Duodenal mucosa (tissue), 2 donors: Measurements from ENCODE around the gene PDXK.
"Not testable (repeated sequence)": the region's sequence is repeated elsewhere in the genome, so short reads cannot be mapped to it uniquely, and the experiment has no call there.

Experiments used
- H3K27ac ChIP-seq: one replicate; pipeline ENCODE4 v1.7.0; 2013; ENCODE audit warnings: low read depth, low read length
- H3K27me3 ChIP-seq, 2 donors: one replicate each; pipeline ENCODE4 v1.7.0; 2013; ENCODE audit warnings: low read length in 2 of 2, control low read depth in 1 of 2; ENCODE audit not compliant: insufficient read depth in 2 of 2, control insufficient read depth in 1 of 2
- H3K36me3 ChIP-seq, 2 donors: one replicate each; pipeline ENCODE4 v1.7.0; 2013; ENCODE audit warnings: low read length in 2 of 2, control low read depth in 1 of 2; ENCODE audit not compliant: insufficient read depth in 2 of 2, control insufficient read depth in 1 of 2
- H3K4me1 ChIP-seq, 2 donors: one replicate each; pipeline ENCODE4 v1.7.0; 2013; ENCODE audit warnings: low read length in 2 of 2, control low read depth in 1 of 2; ENCODE audit not compliant: insufficient read depth in 2 of 2, control insufficient read depth in 1 of 2
- H3K4me3 ChIP-seq, 2 donors: one replicate each; pipeline ENCODE4 v1.7.0; 2013; ENCODE audit warnings: low read length in 2 of 2, low read depth in 1 of 2
- H3K9ac ChIP-seq, 2 donors: one replicate each; pipeline ENCODE4 v1.7.0; 2013; ENCODE audit warnings: low read length in 2 of 2, low read depth in 1 of 2
- H3K9me3 ChIP-seq, 2 donors: one replicate each; pipeline ENCODE4 v1.7.0; 2013; ENCODE audit warnings: low read length in 2 of 2, control low read depth in 1 of 2; ENCODE audit not compliant: control insufficient read depth in 1 of 2

PDXK gene

GRCh38 chr21:43712268-43712942 lies 6.5 kb upstream of the PDXK start:
- peak overlapping the region in 1 of 2 donors; percentile 18 for H3K9ac ChIP-seq
- H3K27me3 ChIP-seq, result no peaks in the 10 kb centered on the region
- H3K9me3 ChIP-seq, result peaks cover 0 to 2% of the 10 kb centered on the region in 2 donors
- peak overlapping the region; percentile 83 for H3K27ac ChIP-seq
- H3K4me3 ChIP-seq, result peak overlapping the region in 1 of 2 donors; percentile 17
- H3K36me3 ChIP-seq, result no peaks in the 10 kb centered on the region
- H3K4me1 ChIP-seq, result peaks cover 9 to 13% of the 10 kb centered on the region in 2 donors

GRCh38 chr21:43713123-43713522 lies 5.8 kb upstream of the PDXK start:
- peak overlapping the region; percentile 83 for H3K27ac ChIP-seq
- H3K4me3 ChIP-seq, H3K27me3 ChIP-seq, H3K36me3 ChIP-seq, H3K9ac ChIP-seq, H3K9me3 ChIP-seq: not testable (repeated sequence)
- H3K4me1 ChIP-seq, result peaks cover 11 to 19% of the 10 kb centered on the region in 2 donors

GRCh38 chr21:43716376-43717165 lies 2.4 kb upstream of the PDXK start:
- Histone ChIP-seq H3K27ac (no peak overlapping the region), H3K9ac (no peak overlapping the region), H3K36me3 (no peaks in the 10 kb centered on the region), H3K4me1 (peaks cover 29 to 42% of the 10 kb centered on the region in 2 donors), H3K9me3 (no peaks in the 10 kb centered on the region), H3K27me3 (no peaks in the 10 kb centered on the region), H3K4me3 (no peak overlapping the region)

DNA sequence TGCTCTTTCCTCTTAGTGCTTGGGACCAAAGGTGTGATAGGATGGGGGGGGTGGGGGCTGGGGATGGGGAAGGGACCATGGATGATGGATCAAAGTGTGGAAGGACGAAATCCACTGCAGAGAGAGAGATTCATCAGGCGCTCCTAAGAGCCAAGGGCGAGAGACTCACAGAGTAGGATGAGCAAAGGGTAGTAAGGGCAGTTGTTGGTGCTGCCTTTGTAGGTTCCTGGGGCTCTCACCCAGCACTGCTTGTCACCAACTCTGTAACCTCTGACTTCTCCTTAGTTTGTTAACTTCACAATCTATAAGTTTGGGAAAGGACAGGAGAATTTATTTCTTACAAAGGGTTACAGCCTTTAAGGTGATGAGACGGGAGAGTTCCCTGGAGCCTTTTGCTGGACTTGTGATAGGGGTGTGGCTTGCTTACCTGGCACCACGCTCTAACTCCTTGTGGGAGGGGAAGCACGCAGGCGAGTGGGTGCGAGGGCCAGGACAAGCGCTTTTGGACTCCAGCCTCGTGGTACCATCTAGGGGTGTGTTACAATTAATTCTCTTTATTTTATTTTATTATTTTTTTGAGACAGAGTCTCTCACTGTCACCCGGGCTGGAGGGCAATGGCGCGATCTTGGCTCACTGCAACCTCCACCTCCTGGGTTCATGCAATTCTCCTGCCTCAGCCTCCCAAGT lies 1.6 kb upstream of the PDXK start:
- no peaks in the 10 kb centered on the region for H3K9me3 ChIP-seq
- peaks cover 33 to 49% of the 10 kb centered on the region in 2 donors for H3K4me1 ChIP-seq
- no peaks in the 10 kb centered on the region for H3K27me3 ChIP-seq
- no peak overlapping the region for H3K4me3 ChIP-seq
- no peak overlapping the region for H3K27ac ChIP-seq
- H3K36me3 ChIP-seq, result no peaks in the 10 kb centered on the region
- H3K9ac ChIP-seq, result no peak overlapping the region

DNA sequence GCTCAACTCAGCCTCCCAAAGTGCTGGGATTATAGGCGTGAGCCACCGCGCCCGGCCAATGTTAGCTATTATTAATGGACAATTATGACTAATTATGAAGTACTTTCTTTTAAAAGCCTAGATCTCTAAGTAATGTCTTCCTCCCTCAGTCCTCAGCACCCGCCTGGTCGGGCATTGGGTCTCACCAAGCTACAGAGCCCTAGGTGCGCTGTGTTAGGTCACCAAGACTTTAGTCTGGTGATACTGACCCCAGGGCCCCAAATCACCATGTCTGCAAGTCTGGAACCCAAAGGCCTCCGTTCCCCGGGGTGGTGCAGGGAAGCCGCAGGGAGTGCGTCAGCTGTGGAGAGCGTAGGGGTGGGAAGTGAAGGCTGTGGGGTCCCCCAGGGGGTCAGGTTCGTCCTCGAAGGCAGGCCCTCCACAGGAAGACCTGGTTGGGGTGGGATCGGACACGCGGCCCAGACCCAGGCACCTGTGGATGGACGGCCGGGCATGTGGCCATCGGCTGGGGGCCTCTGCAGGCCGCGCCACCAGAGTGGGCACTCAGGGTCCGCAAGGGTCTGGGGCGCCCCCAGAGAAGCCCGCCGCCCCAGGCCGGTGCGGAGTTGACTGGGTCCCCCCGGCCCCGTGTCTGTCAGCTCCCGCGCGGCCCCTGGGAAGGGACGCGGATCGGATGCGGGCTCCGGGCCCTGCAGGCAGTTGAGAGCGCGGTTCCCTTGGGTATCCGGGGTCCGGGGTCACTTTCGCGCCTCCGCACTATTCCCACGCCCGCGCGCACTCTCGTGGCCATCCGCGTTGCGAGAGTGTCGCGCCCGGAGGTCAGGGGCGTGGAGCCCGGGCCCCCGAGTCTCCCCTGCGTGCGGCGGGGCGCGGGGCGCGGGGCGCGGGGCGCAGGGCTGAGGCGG lies 710 bp upstream of the PDXK start:
- H3K27ac ChIP-seq, result no peak overlapping the region

DNA sequence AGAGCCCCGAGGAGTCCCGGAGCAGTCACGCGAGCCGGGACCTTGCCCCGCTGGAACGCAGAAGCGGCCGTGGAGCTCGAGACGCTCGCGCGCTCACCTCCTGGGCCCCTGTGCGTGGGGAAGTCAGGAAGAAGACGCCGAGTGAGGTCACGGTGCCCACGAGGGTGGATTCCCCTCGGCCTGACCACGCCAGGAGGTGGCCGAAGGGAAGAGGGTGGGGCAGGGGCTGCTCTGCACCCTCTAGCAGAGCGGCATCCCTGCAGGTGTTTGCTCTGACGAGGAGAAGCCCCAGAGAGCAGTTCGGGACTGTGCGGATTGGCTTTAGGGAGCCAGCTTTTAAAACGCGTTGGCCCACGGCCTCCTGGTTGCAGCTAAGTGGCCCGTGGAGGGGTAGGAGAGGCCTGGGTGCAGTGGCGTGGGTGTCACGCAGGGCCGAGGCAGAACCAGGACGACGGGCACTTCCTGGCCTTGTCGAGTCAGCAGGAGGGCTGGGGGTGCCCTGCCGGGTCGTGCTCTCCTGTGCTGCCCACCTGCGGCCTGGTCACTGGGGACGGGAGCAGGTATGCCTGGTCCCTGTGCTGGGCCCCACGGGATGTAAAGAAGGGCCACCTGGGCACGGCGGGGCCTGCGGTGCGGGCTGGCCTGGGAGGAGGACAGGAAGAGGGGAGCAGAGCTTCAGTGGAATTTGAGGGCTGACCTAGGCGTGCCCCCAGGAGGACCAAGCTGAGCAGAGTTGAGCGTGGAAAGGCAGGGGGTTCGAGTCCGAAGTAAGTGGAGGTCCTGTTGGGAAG lies 1.0 kb downstream of the PDXK start:
- H3K27me3 ChIP-seq, result no peaks in the 10 kb centered on the region
- peak overlapping the region; percentile 95 to 98 for H3K9ac ChIP-seq
- peaks cover 4 to 13% of the 10 kb centered on the region in 2 donors for H3K36me3 ChIP-seq
- H3K27ac ChIP-seq, result peak overlapping the region; percentile 87
- H3K9me3 ChIP-seq, result no peaks in the 10 kb centered on the region
- H3K4me1 ChIP-seq, result peaks cover 30 to 39% of the 10 kb centered on the region in 2 donors
- peak overlapping the region; percentile 94 to 95 for H3K4me3 ChIP-seq

More for the DNA sequence above, 710 bp upstream of the PDXK start:
- Histone ChIP-seq H3K4me1 (peaks cover 30 to 45% of the 10 kb centered on the region in 2 donors), H3K27me3 (no peaks in the 10 kb centered on the region), H3K9me3 (no peaks in the 10 kb centered on the region), H3K4me3 (peak overlapping the region; percentile 63 to 68), H3K9ac (peak overlapping the region; percentile 58 to 63), H3K36me3 (peaks cover 0 to 1% of the 10 kb centered on the region in 2 donors)

- H3K4me1 ChIP-seq, result peaks cover 34 to 40% of the 10 kb centered on the region in 2 donors
- H3K9ac ChIP-seq, result peak overlapping the region; percentile 95 to 98
- H3K9me3 ChIP-seq, result no peaks in the 10 kb centered on the region
- no peak overlapping the region for H3K27ac ChIP-seq
- peak overlapping the region; percentile 94 to 95 for H3K4me3 ChIP-seq
- H3K36me3 ChIP-seq, result peaks cover 4 to 13% of the 10 kb centered on the region in 2 donors
- H3K27me3 ChIP-seq, result no peaks in the 10 kb centered on the region
Measured at GRCh38 chr21:43720539-43721166, 1.7 kb downstream of the PDXK start.

DNA sequence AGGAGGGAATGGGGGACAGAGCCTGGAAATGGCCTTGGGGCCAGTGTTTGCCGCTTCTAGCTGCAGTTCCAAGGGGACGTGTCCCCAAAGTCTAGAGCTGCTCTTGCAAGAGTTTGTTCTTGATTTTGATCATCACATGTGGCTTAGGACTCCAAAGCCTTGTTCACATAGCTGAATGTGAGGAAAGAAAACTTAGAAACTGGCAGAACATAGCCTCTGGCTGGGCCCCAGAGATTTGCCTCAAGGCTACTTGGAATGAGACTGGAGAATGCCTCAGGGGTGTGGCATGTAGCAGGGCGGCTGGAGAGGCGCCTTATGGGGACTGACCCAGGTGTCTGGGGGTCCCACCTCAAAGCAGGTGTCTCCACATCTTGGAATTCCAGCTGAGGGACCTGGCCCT lies 2.3 kb downstream of the PDXK start:
- Histone ChIP-seq H3K9me3 (no peaks in the 10 kb centered on the region), H3K9ac (peak overlapping the region; percentile 95 to 98), H3K4me3 (peak overlapping the region; percentile 94 to 95), H3K36me3 (peaks cover 4 to 13% of the 10 kb centered on the region in 2 donors), H3K4me1 (peaks cover 38 to 44% of the 10 kb centered on the region in 2 donors), H3K27ac (no peak overlapping the region), H3K27me3 (no peaks in the 10 kb centered on the region)
